Colonic mucosa (tissue), 4 donors: ENCODE measurements around the gene NGFR. TPM values are rescaled to one million over a fixed set of nuclear protein-coding genes. Genes with fewer than 3 reads are reported as not detected.

Source experiments
- DNase-seq: peaks from one replicate; pipeline ENCODE4 v3.0.0-alpha.2; 2020
- H3K27ac ChIP-seq: fragments of 200-600 bp; one replicate; pipeline ENCODE4 v1.8.0; 2021
- H3K27me3 ChIP-seq: fragments of 200-600 bp; one replicate; pipeline ENCODE4 v1.8.0; 2021
- H3K36me3 ChIP-seq: fragments of 200-600 bp; one replicate; pipeline ENCODE4 v1.8.0; 2021
- H3K4me1 ChIP-seq: fragments of 200-600 bp; one replicate; pipeline ENCODE4 v1.8.0; 2021; ENCODE audit warnings: mild to moderate bottlenecking
- H3K4me3 ChIP-seq: fragments of 200-600 bp; one replicate; pipeline ENCODE4 v1.8.0; 2021
- H3K9ac ChIP-seq, 2 donors: one replicate each; pipeline ENCODE4 v1.7.0; 2013; ENCODE audit warnings: control low read depth in 2 of 2, low read depth in 2 of 2, low read length in 2 of 2
- H3K9me3 ChIP-seq: fragments of 200-600 bp; one replicate; pipeline ENCODE4 v1.8.0; 2021
- CTCF ChIP-seq: fragments of 200-600 bp; IDR thresholded peaks from one replicate; pipeline ENCODE4 v1.8.0; 2022; ENCODE audit warnings: antibody characterized with exemption, mild to moderate bottlenecking
- intact Hi-C: fragments of 100-400 bp; cut with DNase I; formaldehyde crosslinking; loops from one replicate; pipeline ENCODE4 v1.14.1; 2022
- total RNA-seq, 2 donors: library from RNA; stranded (reverse); fragmentation: NEBNext Ultra II Directional in 1 of 2; extraction: Animal tissue kit (Norgen Biotek cat#: 25700) in 1 of 2; gene quantifications; one replicate each; pipeline ENCODE4 v1.2.1, GENCODE V29; 2021
- donor health status: healthy.
- donor health status: DM: no; HTN: no; CAD: no.
- donor health status: DM: no; HTN: no; CAD: no.

NGFR gene
- total RNA-seq, 2 donors from 2014 or later, result 0.49 to 2.7 TPM

GRCh38 chr17:49523196-49523595, 28.1 kb downstream of the NGFR start:
- no peak for TF ChIP-seq CTCF
- H3K36me3 ChIP-seq, result no peaks in the 10 kb centered on the region
- no peak overlapping the region for H3K27ac ChIP-seq
- no peaks in the 10 kb centered on the region for H3K27me3 ChIP-seq
- DNase-seq, result no peak
- no peaks in the 10 kb centered on the region for H3K4me1 ChIP-seq
- no peak overlapping the region for H3K9ac ChIP-seq
- H3K4me3 ChIP-seq, result no peak overlapping the region
- intact Hi-C loops, result no loop called here
- H3K9me3 ChIP-seq, result no peaks in the 10 kb centered on the region

- H3K4me3 ChIP-seq, result no peak overlapping the region
- TF ChIP-seq CTCF, result no peak
- DNase-seq, result no peak
- H3K36me3 ChIP-seq, result no peaks in the 10 kb centered on the region
- H3K9me3 ChIP-seq, result no peaks in the 10 kb centered on the region
- H3K9ac ChIP-seq, result no peak overlapping the region
- H3K27ac ChIP-seq, result no peak overlapping the region
- intact Hi-C loops, result no loop called here
- H3K4me1 ChIP-seq, result no peaks in the 10 kb centered on the region
- no peaks in the 10 kb centered on the region for H3K27me3 ChIP-seq
Measured at GRCh38 chr17:49523706-49524472, 28.8 kb downstream of the NGFR start.

GRCh38 chr17:49524473-49525359, 29.6 kb downstream of the NGFR start:
- Histone ChIP-seq H3K9ac (no peak overlapping the region), H3K9me3 (no peaks in the 10 kb centered on the region), H3K4me1 (no peaks in the 10 kb centered on the region), H3K27ac (no peak overlapping the region), H3K27me3 (no peaks in the 10 kb centered on the region), H3K36me3 (no peaks in the 10 kb centered on the region), H3K4me3 (no peak overlapping the region)
- DNase-seq, result no peak
- no peak for TF ChIP-seq CTCF
- intact Hi-C loops, result no loop called here

- no peak for TF ChIP-seq CTCF
- Histone ChIP-seq H3K9ac (no peak overlapping the region), H3K9me3 (no peaks in the 10 kb centered on the region), H3K4me3 (no peak overlapping the region), H3K36me3 (no peaks in the 10 kb centered on the region), H3K4me1 (no peaks in the 10 kb centered on the region), H3K27ac (no peak overlapping the region), H3K27me3 (no peaks in the 10 kb centered on the region)
- intact Hi-C loops, result no loop called here
- no peak for DNase-seq
Measured at GRCh38 chr17:49525831-49526741, 31.0 kb downstream of the NGFR start.
